SK-N-SH (cell line): Measurements from ENCODE around the gene VWA3B.

Experiments used
- EZH2phosphoT487 ChIP-seq: fragments of 200-600 bp; sonication (generic); IDR thresholded peaks from 2 replicates; pipeline ENCODE4 v1.6.1; 2017; ENCODE audit warnings: low read depth, mixed run types, mild to moderate bottlenecking, antibody characterized with exemption, moderate library complexity, borderline replicate concordance
- NRF1 ChIP-seq: IDR thresholded peaks from 2 replicates; pipeline ENCODE4 v1.6.1; 2012; ENCODE audit warnings: low read depth, mild to moderate bottlenecking, low read length
- POLR2AphosphoS5 ChIP-seq: IDR thresholded peaks from 2 replicates; pipeline ENCODE4 v1.6.1; 2012; ENCODE audit warnings: low read depth, low read length
- RAD21 ChIP-seq: IDR thresholded peaks from 2 replicates; pipeline ENCODE4 v1.6.1; 2012; ENCODE audit warnings: mild to moderate bottlenecking, low read length
- TCF12 ChIP-seq: IDR thresholded peaks from 2 replicates; pipeline ENCODE4 v1.4.0; 2012
- TF ChIP-seq, protein P1 (sequence below): IDR thresholded peaks from 2 replicates; pipeline ENCODE4 v1.4.0; 2012; ENCODE audit warnings: low read depth
- TF ChIP-seq, protein P2 (sequence below): fragments of 200-600 bp; sonication (generic); IDR thresholded peaks from 2 replicates; pipeline ENCODE4 v1.6.1; 2017; ENCODE audit warnings: antibody characterized with exemption, mild to moderate bottlenecking, moderate library complexity
- TF ChIP-seq, protein P3 (sequence below): IDR thresholded peaks from 2 replicates; pipeline ENCODE4 v1.6.1; 2012; ENCODE audit warnings: mild to moderate bottlenecking, low read depth, low read length, moderate library complexity
- TF ChIP-seq, protein P4 (sequence below): IDR thresholded peaks from 2 replicates; pipeline ENCODE4 v1.4.0; 2012; ENCODE audit warnings: low read depth, borderline replicate concordance

DNA sequence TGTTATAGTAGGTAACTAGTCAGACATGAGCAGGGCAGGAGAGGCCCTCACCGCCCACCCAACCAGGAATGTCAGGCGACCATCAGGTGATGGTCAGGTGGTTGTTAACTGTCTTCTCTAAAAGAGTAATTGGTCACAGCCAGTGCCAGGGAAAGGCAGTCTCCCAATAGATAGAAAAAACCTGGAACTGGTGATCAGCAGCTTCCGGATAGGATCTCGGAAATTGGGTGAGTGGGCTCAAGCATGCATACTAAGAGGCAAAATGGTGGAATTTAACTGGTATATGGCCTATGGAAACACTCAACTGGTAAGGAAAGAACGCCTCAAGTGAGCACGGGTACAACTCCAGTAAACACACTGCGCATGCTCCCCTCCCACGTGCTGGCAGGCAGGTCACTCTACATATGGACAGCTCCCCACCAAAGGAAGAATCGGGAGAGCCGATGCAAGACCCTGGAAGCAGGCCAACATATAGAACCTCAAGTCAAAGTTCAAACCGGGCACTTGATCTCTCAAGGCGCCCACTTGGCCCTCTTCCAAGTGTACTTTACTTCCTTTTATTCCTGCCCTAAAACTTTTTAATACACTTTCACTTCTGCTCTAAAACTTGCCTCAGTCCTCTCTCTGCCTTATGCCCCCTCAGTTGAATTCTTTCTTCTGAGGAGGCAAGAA is 47.7 kb upstream of the VWA3B start:
- TF ChIP-seq TCF12 (no peak), RAD21 (no peak), NRF1 (no peak), POLR2AphosphoS5 (no peak), EZH2phosphoT487 (no peak)
- TF ChIP-seq, protein P1, sequence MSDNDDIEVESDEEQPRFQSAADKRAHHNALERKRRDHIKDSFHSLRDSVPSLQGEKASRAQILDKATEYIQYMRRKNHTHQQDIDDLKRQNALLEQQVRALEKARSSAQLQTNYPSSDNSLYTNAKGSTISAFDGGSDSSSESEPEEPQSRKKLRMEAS: no peak
- TF ChIP-seq, protein P2, sequence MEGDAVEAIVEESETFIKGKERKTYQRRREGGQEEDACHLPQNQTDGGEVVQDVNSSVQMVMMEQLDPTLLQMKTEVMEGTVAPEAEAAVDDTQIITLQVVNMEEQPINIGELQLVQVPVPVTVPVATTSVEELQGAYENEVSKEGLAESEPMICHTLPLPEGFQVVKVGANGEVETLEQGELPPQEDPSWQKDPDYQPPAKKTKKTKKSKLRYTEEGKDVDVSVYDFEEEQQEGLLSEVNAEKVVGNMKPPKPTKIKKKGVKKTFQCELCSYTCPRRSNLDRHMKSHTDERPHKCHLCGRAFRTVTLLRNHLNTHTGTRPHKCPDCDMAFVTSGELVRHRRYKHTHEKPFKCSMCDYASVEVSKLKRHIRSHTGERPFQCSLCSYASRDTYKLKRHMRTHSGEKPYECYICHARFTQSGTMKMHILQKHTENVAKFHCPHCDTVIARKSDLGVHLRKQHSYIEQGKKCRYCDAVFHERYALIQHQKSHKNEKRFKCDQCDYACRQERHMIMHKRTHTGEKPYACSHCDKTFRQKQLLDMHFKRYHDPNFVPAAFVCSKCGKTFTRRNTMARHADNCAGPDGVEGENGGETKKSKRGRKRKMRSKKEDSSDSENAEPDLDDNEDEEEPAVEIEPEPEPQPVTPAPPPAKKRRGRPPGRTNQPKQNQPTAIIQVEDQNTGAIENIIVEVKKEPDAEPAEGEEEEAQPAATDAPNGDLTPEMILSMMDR: no peak
- TF ChIP-seq, protein P3, sequence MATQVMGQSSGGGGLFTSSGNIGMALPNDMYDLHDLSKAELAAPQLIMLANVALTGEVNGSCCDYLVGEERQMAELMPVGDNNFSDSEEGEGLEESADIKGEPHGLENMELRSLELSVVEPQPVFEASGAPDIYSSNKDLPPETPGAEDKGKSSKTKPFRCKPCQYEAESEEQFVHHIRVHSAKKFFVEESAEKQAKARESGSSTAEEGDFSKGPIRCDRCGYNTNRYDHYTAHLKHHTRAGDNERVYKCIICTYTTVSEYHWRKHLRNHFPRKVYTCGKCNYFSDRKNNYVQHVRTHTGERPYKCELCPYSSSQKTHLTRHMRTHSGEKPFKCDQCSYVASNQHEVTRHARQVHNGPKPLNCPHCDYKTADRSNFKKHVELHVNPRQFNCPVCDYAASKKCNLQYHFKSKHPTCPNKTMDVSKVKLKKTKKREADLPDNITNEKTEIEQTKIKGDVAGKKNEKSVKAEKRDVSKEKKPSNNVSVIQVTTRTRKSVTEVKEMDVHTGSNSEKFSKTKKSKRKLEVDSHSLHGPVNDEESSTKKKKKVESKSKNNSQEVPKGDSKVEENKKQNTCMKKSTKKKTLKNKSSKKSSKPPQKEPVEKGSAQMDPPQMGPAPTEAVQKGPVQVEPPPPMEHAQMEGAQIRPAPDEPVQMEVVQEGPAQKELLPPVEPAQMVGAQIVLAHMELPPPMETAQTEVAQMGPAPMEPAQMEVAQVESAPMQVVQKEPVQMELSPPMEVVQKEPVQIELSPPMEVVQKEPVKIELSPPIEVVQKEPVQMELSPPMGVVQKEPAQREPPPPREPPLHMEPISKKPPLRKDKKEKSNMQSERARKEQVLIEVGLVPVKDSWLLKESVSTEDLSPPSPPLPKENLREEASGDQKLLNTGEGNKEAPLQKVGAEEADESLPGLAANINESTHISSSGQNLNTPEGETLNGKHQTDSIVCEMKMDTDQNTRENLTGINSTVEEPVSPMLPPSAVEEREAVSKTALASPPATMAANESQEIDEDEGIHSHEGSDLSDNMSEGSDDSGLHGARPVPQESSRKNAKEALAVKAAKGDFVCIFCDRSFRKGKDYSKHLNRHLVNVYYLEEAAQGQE: no peak
- TF ChIP-seq, protein P4, sequence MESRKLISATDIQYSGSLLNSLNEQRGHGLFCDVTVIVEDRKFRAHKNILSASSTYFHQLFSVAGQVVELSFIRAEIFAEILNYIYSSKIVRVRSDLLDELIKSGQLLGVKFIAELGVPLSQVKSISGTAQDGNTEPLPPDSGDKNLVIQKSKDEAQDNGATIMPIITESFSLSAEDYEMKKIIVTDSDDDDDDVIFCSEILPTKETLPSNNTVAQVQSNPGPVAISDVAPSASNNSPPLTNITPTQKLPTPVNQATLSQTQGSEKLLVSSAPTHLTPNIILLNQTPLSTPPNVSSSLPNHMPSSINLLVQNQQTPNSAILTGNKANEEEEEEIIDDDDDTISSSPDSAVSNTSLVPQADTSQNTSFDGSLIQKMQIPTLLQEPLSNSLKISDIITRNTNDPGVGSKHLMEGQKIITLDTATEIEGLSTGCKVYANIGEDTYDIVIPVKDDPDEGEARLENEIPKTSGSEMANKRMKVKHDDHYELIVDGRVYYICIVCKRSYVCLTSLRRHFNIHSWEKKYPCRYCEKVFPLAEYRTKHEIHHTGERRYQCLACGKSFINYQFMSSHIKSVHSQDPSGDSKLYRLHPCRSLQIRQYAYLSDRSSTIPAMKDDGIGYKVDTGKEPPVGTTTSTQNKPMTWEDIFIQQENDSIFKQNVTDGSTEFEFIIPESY: no peak
